GM21723 (cell line): ENCODE measurements around the gene ZNF496.
"Not testable (repeated sequence)": the region's sequence is repeated elsewhere in the genome, so short reads cannot be mapped to it uniquely, and the experiment has no call there.

Source experiments
- ATAC-seq: cut with Tn5 transposase; IDR thresholded peaks from one replicate; pipeline ENCODE4 v1.9.1; 2021; ENCODE audit warnings: mild to moderate bottlenecking, moderate library complexity; ENCODE audit not compliant: unreplicated experiment

The ZNF496 gene

DNA sequence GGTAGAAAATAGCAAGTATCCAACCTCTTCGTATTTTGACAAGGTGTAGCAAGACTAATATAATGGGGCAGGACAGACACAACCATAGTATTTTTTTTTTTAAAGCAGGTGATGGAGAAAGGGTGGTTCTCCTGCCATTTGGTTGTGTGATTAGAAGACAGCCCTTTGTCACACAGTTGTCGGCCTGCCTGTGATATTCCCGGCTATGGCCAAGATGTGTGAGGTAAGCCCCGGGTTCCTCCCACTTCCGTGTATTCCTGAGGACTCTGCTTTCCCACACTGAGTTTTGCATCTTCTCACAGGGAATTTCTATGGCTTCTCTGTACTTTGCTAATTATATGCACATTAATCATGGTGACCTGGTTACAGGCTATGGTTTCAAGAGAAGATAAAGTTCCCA is 35.9 kb downstream of the ZNF496 start:
- no peak for ATAC-seq

DNA sequence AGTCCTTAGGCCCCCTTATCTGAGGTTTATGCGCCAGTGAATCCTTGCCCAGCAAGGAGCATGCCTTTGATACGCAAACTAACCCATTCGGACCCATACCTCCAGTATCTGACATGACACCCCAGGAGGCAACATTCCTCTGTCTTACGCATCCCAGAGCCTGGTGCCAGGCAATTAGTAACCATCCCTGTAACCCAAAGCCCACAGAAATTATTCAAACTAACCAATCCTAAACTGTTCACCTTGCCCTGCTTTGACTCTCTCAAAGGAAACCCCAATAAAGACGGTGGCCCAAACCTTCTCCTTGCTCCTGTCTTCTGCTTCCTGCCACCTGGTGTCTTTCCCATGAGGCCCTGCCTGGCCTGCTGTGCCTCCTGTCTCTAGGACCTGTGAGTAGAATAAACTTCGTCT is 36.4 kb downstream of the ZNF496 start:
- no peak for ATAC-seq

DNA sequence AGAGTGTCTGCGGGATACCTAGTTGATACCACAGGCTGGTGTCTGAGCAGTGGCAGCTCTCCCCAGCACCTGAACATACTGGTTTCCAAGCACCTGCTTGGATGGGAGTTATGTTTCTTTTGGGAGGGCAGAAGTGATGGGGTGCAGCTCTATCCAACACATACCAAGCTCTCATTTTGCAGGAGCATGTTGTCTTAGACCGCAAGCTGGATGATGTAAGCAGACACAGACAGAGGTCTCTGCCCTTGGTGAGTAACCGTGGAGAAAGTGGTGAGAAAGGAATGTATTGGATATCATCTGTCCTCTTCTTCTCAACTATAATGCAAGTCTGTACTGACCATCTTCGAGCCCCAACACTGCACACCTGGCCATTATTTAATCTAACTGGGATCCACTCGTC is 37.4 kb downstream of the ZNF496 start:
- no peak for ATAC-seq

DNA sequence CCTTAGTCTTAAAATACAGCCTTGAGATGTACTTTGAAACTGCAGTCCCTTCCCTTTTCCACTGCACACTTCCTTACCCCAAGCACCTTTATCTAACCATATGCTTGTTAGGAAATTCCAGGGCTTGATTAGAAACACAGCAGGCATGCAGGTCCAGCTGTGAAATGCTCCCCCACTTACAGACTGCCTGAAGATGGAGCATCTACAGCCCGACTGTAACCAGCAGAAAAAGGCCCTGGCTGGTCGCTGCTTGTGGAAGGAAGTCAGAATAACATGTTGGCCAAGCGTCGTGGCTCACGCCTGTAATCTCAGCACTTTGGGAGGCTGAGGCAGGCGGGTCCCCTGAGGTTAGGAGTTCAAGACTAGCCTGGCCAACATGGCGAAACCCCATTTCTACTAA is 38.6 kb downstream of the ZNF496 start:
- no peak for ATAC-seq

DNA sequence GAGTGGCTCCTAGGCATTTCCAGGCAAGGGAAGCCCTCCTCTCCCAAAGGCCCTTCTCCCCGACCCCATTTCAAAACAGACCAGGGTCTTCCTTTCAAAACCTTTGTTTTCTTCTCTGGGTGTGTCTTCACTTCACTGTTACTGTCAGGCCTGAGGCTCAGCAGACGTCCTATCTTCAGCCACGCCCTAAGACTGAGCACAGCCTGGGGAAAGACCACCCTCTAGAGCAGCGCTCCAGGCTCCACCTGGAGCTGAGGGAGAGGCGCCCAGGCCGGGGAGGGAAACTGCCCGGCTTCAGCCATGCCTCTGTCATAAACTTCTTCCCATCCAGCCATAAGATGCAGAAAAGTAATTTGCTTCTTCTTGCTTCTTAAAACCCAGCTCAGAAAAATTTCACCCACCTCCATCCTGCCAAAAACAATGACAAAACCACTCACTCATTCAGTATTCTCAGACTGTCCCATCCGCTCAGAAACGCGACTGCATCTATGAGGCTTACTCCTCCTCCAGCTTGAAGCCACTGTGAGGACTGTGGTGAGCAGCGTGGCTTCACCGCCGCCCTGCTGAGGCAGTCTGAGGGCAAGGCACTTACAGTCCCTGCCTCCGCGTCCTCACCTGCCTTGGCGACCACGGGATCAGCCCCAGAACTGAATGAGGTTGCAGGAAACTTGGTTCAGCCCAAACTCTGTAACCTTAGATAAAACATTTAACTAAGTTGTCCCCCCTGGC is 39.7 kb downstream of the ZNF496 start:
- no peak for ATAC-seq

DNA sequence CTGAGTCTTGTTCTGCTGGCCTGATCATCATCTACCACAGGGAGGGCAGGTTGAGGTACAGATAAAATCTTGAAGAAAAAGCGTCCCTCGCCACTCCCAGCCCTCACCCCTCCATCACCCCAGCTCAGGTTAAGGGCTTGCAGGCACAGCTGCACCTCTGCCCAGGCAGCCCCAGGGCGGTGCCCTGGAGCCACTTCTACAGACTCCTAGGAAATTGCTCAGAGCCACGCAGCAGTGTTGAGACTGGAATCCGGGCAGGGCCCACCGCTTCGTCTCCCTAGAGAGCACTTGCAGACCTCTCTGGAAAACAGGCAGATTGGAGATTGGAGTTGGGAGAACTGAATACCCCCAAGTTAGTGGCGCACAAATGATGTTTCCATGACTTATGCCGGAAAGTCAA is 40.5 kb downstream of the ZNF496 start:
- no peak for ATAC-seq

DNA sequence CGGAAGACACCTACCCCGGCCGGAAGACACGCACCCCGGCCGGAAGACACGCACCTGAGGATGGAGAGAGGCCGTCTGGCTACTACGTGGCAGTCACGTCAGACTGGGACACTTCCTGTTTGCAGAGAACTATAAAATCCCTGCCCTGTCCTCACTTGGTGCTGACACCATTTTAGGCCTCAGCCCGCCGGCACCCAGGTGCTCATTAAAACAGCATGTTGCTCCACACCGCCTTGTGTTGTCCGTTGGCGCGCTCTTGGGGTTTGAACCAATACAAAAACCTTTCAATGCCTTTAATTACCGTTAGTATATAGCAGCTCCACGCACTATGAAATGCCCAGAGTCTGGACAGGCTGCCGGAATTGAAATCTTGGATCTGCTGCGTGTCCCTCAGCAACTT is 41.1 kb downstream of the ZNF496 start:
- no peak for ATAC-seq

DNA sequence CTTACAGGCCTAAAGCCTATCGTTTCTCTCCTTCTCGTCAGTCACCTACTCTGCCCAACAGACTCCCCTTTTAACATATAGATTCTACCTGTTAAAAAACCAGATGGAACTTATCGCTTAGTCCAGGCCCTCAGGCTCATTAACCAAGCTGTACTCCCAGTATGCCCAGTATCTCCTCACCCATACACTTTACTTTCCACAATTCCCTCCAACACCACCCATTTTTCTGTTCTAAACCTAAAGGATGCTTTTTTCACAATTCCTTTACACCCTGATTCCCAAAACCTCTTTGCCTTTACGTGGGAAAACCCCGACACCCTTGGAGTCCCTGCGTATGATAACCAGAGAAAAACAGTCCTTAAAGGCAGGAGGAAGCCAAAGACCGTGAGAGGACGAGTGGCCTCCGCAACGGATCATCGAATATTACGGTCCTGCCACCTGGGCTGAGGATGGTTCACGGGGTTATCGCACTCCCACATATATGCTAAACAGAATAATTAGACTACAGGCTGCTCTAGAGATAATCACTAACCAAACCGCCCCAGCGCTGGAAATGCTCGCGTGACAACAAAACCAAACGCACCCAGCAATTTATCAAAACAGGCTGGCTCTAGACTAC is 42.3 kb downstream of the ZNF496 start:
- ATAC-seq, result not testable (repeated sequence)

DNA sequence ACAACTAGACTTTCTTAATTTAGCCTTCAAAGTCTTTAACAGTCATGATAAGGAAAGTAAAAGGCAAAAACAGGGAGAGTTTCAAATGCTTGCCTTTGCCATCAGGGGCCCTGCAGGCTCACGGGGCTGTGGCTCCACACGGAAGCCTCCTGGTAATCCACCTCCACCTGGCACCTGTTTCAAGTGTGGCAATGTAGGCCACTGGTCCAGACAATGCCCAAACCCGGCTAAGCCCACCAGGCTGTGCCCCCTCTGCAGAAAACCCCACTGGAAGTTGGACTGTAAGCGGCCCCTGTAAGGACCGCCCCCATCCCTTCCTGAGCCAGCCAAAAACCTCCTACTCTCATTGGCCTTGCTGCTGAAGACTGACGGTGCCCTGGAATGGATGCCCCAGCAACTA is 43.3 kb downstream of the ZNF496 start:
- ATAC-seq, result no peak

DNA sequence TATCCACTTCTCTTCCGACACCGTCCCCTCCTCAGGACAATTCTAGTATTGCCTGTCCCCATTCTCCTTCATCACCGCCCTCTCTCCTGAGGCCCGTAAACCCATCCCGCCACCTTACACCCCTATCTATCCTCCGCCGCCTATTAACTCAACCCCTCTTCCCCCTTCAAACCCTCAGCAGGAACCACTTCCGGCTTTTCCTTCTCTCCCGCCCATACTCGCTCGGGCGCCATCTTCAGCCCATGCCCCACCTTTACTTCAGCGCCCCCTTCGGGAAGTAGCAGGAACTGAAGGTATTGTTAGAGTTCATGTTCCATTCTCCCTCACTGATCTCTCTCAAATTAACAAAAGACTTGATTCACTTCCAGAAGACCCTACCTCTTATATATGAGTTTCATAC is 44.2 kb downstream of the ZNF496 start:
- ATAC-seq, result no peak

DNA sequence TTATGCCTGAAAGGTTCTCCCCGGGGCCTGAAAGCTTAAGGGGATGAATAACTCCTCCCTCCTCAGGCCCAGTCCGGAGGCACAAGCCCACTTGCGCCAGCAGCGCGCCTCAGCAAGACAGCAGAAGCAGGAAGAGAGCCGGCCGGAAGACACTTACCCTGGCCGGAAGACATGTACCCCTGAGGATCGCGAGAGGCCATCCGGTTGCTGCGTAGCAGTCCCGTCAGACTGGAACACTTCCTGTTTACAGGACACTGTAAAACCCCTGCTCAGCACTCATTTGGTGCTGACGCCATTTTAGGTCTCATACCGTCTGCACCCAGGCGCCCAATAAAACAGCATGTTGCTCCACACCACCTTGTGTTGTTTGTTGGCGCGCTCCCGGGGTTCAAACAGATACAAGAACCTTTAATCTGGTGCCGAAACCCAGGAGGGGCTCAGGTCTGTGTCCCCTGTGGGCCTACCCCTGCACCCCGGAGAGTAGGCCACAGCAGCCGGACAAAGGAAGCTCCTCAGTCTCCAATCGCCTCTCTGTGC is 45.5 kb downstream of the ZNF496 start:
- ATAC-seq, result no peak

DNA sequence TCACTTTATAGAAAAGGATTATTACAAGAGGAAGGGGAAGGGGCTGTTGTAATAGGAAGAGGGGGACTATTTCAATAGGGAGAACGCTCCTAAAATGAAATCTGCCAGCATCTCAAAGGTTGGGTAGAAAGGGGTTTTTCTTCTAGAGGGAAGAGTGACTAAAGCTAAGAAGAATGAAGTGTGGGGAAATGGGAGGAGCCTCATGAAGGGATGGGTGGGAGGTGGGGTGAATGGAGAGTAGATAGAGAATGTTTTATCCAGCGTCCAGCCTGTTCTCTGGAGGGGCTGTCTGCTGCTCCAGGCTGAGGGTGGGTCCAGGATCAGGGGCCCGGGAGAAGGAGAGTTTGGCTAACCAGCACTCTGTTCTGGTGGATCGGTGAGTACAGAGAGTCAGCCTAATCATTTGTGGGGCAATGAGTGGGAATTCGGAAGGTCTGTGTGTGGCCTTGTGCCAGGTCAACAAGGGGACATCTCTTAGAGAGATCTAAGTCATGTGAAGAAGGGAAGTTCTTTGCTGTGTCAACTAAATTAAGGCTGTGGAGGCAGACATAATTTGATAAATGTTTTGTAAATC is 50.6 kb downstream of the ZNF496 start:
- no peak for ATAC-seq

DNA sequence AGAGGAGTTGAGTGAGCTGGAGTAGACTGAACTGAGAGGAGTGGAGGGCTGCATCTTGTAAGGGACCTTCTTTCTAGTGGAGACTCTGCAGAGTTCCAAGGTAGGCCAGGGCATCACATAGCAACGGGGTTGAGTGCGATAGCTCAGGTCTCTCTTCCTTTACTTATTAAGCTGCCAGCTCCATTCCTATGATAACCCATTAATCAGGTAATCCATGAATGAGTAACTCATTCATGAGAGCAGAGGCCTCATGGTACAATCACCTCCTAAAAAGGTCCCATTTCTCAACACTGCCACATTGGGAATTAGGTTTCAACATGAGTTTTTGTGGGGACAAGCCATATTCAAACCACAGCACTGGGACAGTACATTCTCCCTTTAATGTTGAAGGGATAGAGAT is 54.5 kb downstream of the ZNF496 start:
- no peak for ATAC-seq

DNA sequence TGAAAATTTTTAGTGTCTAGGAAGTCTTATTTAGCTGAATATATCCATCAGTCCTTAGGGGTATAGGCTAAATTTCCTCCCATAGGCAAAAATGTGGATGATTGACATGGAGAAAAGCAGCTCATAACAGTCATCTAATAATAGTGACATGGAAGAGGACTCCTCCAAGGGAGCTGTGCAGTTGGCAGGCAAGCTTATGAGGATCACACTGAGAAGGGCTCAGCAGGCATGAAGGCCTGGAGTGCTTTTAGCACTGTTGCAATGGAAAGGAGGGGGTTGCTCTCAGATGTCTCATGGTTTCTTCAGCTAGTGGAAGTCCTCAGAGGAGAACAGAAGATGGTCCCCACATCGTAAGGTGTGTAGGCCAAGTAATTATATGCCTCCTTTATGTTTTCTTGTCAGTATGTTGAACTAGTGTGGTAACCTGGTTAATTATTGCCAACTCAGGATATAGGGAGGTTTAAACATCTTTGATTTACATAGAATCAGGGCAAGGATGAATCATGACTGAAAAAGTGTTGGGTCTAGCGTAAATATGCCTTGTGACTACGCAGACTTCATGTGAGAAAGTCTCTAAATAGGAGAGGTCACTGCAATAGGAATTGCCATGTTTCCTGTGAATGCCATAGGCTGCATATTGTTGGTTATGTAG is 56.9 kb downstream of the ZNF496 start:
- no peak for ATAC-seq

DNA sequence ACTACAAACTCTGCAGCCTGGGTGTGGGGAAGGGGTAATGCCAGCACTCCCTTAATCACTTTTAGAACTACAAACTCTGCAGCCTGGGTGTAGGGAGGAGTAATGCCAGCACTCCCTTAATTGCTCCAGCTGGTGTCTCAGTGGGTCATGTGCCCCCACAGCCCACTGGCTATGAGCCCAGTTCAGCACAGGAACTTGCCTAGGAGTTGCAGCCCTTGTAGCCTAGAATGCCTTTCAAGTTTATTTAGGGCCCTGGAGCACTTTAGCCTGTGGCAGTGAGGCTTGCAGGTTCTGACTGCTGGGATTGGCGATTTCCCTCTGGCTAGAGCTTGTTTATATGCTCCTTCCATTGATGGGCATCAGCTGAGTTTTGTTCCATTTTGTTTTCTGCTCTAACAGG is 58.7 kb downstream of the ZNF496 start:
- no peak for ATAC-seq

DNA sequence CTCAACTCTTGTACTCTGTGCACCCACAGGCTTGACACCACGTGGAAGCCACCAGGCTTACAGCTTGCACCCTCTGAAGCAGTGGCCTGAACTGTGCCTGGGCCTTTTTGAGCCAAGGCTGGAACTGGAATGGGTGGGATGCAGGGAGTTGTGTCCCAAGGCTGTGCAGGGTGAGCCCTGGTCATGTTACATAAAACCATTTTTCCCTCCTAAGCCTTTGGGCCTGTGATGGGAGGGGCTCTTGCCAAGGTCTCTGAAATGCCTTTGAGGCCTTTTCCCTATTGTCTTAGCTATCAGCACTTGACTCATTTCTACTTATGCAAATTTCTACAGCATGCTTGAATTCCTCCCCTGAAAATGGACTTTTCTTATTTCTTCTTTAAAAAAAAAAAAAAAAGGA is 61.7 kb downstream of the ZNF496 start:
- ATAC-seq, result no peak

DNA sequence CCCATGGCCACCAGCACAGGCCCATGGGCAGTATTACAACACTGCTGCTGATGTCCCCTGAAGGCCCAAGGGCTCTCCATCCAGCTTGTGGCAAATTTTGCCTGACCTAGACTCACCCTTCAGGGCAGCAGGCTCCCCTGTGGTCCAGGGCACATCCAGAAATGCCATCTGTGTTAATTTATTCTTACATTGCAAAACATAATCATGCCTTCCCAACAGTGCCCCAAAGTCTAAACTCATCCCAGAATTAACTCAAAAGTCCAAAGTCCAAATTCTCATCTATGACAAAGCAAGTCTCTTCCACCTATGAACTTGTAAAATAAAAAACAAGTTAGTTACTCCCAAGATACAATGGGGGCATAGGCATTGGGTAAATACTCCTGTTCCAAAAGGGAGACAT is 62.5 kb downstream of the ZNF496 start:
- ATAC-seq, result no peak

DNA sequence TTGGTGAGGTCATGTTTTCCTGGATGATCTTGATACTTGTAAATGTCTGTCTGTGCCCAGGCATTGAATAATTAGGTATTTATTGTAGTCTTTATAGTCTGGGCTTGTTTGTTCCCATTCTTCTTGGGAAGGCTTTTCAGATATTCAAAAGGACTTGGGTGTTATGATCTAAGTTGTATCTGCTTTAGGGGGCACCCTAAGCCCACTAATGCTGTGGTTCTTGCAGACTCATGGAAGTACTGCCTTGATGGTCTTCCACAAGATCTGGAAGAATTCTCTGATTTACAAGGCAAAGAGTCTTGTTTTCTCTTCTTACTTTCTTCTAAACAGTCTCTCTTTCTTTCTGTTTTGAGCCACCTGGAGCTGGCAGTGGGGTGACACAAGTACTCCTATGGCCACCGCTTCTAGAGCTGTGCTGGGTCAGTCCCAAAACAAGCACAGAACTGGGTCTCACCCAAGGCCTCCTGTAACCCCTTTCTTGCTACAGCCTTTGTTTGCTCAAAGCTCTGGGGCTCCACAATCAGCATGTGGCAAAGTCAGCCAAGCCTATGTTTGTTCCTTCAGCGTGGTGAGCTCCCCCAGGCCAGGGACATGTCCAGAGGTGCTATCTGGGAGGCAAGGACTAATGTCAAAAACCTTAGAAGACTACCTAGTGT is 63.1 kb downstream of the ZNF496 start:
- ATAC-seq, result no peak

DNA sequence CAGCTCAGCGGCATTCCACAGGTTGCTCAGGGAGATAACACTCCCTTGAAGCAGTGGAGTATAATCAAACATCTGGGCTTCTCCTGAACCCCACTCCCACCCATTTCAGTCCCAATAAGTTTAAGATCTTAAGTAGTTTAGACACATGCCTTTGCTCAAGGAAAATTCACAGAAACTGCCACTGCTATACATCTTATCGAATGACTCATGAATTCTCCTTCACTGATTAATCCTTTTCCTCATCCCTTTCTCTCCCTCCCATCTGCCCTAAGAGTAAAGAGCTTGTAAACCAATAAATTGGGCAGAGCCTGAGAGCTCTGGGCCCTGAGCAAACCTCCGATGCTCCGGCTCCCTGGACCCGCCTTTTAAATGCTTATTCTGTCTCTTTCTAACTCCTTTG is 65.6 kb downstream of the ZNF496 start:
- ATAC-seq, result no peak

DNA sequence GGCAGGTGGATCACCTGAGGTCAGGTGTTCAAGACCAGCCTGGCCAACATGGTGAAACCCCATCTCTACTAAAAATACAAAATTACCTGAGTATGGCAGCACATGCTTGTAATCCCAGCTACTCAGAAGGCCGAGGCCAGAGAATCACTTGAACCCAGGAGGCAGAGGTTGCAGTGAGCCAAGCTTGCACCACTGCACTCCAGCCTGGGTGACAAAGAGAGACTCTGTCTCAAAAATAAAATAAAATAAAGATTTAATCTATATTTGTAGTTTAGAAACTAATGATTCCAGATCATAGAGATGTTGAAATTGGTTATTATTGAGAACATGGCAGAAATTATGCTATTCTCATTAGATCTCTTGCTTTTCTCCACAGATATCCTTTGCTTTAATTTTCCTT is 75.9 kb downstream of the ZNF496 start, which contains the start of gene VN1R5:
Gene VN1R5 (plus strand): TSS at position 301 of the 400 bp plus-strand sequence.
- ATAC-seq, result not testable (repeated sequence)

DNA sequence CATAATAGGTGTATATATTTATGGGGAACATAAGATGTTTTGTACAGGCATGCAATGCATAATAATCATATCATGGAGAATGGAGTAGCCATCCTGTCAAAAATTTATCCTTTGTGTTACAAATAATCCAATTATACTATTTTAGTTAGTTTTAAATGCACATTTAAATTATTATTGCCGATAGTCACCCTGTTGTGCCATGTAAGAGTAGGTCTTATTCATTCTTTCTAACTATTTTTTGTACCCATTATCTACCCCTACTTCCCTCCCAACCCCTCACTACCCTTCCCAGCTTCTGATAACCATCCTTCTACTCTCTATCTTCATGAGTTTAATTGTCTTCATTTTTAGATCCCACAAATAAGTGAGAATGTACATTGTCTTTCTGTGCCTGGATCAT is 84.1 kb downstream of the ZNF496 start:
- ATAC-seq, result no peak
